HEK293 (cell line): Measurements from ENCODE around the gene FGFBP3.

Experiments
- PATZ1 ChIP-seq: fragments of 450-650 bp; formaldehyde crosslinking; IDR thresholded peaks from 2 replicates; pipeline ENCODE4 v1.5.1; 2016; ENCODE audit warnings: missing biosample characterization, missing genetic modification characterization
- TCF7L2 ChIP-seq: IDR thresholded peaks from 2 replicates; pipeline ENCODE4 v1.6.1; 2011; ENCODE audit warnings: low read depth, mild to moderate bottlenecking, inconsistent platforms, low read length, moderate library complexity, borderline replicate concordance
- ZBTB17 ChIP-seq: fragments of 450-650 bp; formaldehyde crosslinking; IDR thresholded peaks from 2 replicates; pipeline ENCODE4 v1.5.1; 2016; ENCODE audit warnings: missing biosample characterization, missing genetic modification characterization
- ZBTB7A ChIP-seq: fragments of 450-650 bp; formaldehyde crosslinking; IDR thresholded peaks from 2 replicates; pipeline ENCODE4 v1.5.1; 2016; ENCODE audit warnings: low read depth, missing biosample characterization, missing genetic modification characterization
- ZNF121 ChIP-seq: fragments of 450-650 bp; formaldehyde crosslinking; IDR thresholded peaks from 2 replicates; pipeline ENCODE4 v1.5.1; 2016; ENCODE audit warnings: missing biosample characterization, missing genetic modification characterization
- ZNF133 ChIP-seq: fragments of 450-650 bp; formaldehyde crosslinking; IDR thresholded peaks from 2 replicates; pipeline ENCODE4 v1.5.1; 2016; ENCODE audit warnings: missing biosample characterization, missing genetic modification characterization
- ZNF138 ChIP-seq: fragments of 450-650 bp; formaldehyde crosslinking; IDR thresholded peaks from 2 replicates; pipeline ENCODE4 v1.5.1; 2016; ENCODE audit warnings: missing biosample characterization, missing genetic modification characterization, borderline replicate concordance
- ZNF148 ChIP-seq: fragments of 450-650 bp; formaldehyde crosslinking; IDR thresholded peaks from 2 replicates; pipeline ENCODE4 v1.5.0; 2017; ENCODE audit warnings: missing biosample characterization, missing genetic modification characterization, borderline replicate concordance
- ZNF350 ChIP-seq: fragments of 450-650 bp; formaldehyde crosslinking; IDR thresholded peaks from 2 replicates; pipeline ENCODE4 v1.5.0; 2017; ENCODE audit warnings: missing biosample characterization, mild to moderate bottlenecking, missing genetic modification characterization
- ZNF394 ChIP-seq: fragments of 450-650 bp; formaldehyde crosslinking; IDR thresholded peaks from 2 replicates; pipeline ENCODE4 v1.5.1; 2016; ENCODE audit warnings: missing biosample characterization, missing genetic modification characterization, mild to moderate bottlenecking, moderate library complexity, borderline replicate concordance
- ZNF830 ChIP-seq: fragments of 450-650 bp; IDR thresholded peaks from 2 replicates; pipeline ENCODE4 v1.5.0; 2018; ENCODE audit warnings: missing biosample characterization, missing genetic modification characterization, low read depth, mild to moderate bottlenecking, moderate library complexity
- TF ChIP-seq, protein P1 (sequence below): fragments of 450-650 bp; formaldehyde crosslinking; IDR thresholded peaks from 2 replicates; pipeline ENCODE4 v1.5.1; 2016; ENCODE audit warnings: missing biosample characterization, missing genetic modification characterization
- TF ChIP-seq, protein P2 (sequence below): fragments of 450-650 bp; formaldehyde crosslinking; IDR thresholded peaks from 2 replicates; pipeline ENCODE4 v1.5.1; 2016; ENCODE audit warnings: missing biosample characterization, missing genetic modification characterization

GRCh38 chr10:91925022-91925320, 15.7 kb upstream of the FGFBP3 start:
- TF ChIP-seq, protein P1, sequence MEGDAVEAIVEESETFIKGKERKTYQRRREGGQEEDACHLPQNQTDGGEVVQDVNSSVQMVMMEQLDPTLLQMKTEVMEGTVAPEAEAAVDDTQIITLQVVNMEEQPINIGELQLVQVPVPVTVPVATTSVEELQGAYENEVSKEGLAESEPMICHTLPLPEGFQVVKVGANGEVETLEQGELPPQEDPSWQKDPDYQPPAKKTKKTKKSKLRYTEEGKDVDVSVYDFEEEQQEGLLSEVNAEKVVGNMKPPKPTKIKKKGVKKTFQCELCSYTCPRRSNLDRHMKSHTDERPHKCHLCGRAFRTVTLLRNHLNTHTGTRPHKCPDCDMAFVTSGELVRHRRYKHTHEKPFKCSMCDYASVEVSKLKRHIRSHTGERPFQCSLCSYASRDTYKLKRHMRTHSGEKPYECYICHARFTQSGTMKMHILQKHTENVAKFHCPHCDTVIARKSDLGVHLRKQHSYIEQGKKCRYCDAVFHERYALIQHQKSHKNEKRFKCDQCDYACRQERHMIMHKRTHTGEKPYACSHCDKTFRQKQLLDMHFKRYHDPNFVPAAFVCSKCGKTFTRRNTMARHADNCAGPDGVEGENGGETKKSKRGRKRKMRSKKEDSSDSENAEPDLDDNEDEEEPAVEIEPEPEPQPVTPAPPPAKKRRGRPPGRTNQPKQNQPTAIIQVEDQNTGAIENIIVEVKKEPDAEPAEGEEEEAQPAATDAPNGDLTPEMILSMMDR (tag by site-specific recombination): no peak
- TF ChIP-seq ZNF121 (no peak), ZNF350 (tag by site-specific recombination) (no peak), ZNF148 (tag by site-specific recombination) (no peak), ZNF830 (tag by site-specific recombination) (no peak), ZBTB7A (tag by site-specific recombination) (no peak), ZBTB17 (tag by site-specific recombination) (no peak), ZNF394 (tag by site-specific recombination) (no peak), PATZ1 (tag by site-specific recombination) (no peak), ZNF138 (no peak), ZNF133 (no peak), TCF7L2 (no peak)
- TF ChIP-seq, protein P2, sequence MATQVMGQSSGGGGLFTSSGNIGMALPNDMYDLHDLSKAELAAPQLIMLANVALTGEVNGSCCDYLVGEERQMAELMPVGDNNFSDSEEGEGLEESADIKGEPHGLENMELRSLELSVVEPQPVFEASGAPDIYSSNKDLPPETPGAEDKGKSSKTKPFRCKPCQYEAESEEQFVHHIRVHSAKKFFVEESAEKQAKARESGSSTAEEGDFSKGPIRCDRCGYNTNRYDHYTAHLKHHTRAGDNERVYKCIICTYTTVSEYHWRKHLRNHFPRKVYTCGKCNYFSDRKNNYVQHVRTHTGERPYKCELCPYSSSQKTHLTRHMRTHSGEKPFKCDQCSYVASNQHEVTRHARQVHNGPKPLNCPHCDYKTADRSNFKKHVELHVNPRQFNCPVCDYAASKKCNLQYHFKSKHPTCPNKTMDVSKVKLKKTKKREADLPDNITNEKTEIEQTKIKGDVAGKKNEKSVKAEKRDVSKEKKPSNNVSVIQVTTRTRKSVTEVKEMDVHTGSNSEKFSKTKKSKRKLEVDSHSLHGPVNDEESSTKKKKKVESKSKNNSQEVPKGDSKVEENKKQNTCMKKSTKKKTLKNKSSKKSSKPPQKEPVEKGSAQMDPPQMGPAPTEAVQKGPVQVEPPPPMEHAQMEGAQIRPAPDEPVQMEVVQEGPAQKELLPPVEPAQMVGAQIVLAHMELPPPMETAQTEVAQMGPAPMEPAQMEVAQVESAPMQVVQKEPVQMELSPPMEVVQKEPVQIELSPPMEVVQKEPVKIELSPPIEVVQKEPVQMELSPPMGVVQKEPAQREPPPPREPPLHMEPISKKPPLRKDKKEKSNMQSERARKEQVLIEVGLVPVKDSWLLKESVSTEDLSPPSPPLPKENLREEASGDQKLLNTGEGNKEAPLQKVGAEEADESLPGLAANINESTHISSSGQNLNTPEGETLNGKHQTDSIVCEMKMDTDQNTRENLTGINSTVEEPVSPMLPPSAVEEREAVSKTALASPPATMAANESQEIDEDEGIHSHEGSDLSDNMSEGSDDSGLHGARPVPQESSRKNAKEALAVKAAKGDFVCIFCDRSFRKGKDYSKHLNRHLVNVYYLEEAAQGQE (tag by site-specific recombination): no peak
